LNCAP (cell line): ENCODE measurements around the gene CMPK2.

Experiments
- TF ChIP-seq, protein P1 (sequence below): fragments of 450-650 bp; IDR thresholded peaks from 2 replicates; pipeline ENCODE4 v1.5.1; 2017; ENCODE audit warnings: mild to moderate bottlenecking

CMPK2 gene

DNA sequence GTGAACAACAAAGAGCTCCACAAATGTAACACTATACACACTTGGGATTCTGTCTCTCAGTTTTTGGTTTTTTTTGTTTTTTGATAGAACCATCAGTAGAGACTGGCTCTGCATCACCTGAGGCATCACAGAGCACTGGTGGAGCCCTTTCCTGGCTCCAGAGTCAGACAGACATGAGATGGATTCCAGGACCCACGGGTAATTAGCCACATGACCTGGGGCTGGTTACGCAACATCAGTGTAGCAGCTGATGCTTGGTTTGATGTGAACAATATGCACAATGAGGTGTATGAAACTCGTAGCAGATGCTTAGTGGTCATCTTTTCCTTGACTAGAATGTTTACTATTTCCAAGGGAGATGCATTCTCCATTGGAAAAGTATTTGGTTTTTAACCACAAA, 40.7 kb downstream of the CMPK2 start:
- TF ChIP-seq, protein P1, sequence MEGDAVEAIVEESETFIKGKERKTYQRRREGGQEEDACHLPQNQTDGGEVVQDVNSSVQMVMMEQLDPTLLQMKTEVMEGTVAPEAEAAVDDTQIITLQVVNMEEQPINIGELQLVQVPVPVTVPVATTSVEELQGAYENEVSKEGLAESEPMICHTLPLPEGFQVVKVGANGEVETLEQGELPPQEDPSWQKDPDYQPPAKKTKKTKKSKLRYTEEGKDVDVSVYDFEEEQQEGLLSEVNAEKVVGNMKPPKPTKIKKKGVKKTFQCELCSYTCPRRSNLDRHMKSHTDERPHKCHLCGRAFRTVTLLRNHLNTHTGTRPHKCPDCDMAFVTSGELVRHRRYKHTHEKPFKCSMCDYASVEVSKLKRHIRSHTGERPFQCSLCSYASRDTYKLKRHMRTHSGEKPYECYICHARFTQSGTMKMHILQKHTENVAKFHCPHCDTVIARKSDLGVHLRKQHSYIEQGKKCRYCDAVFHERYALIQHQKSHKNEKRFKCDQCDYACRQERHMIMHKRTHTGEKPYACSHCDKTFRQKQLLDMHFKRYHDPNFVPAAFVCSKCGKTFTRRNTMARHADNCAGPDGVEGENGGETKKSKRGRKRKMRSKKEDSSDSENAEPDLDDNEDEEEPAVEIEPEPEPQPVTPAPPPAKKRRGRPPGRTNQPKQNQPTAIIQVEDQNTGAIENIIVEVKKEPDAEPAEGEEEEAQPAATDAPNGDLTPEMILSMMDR = no peak

- TF ChIP-seq, protein P1 = no peak
Observed at GRCh38 chr2:6823111-6823510, 42.6 kb downstream of the CMPK2 start.

DNA sequence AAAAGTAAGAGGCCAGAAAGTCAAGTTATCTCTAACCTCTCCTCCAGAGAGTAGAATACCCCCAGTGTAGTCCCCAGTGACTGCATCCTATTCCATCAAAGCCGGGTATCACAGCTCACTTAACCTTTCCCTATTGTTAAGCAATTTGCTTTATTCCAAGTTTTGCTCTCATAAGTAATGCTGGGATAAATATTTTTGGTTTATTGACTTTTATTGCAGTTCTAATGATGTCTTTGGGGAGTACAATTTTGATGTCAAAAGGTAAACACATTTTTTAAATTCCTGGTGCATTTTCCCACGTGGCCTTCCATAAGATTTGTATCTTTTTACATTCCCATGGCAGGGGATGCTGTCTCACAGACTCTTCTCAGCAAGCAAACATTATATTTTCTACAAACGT, 43.3 kb downstream of the CMPK2 start:
- TF ChIP-seq, protein P1 = no peak

- TF ChIP-seq, protein P1 = no peak
Observed at GRCh38 chr2:6820903-6821584, 44.7 kb downstream of the CMPK2 start.

GRCh38 chr2:6820236-6820635, 45.5 kb downstream of the CMPK2 start:
- TF ChIP-seq, protein P1 = no peak

DNA sequence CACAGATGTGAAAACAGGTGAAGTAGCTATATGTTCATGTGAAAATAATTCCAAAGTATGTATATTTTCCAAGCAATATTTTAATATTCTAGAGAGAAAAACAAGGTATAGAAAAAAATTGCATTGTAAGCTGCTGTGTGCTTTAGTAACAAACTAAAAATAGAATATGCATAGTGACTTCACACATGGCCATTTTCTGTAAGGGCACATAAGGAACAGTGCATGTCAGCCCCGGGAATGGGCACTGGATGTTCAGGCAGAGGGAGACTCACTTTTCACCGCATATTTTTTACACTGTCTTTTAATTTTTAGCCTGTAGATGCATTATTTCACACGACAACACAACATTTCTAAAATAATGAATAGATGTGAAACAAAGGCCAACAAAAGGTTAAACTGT, 46.0 kb downstream of the CMPK2 start:
- TF ChIP-seq, protein P1 = no peak

DNA sequence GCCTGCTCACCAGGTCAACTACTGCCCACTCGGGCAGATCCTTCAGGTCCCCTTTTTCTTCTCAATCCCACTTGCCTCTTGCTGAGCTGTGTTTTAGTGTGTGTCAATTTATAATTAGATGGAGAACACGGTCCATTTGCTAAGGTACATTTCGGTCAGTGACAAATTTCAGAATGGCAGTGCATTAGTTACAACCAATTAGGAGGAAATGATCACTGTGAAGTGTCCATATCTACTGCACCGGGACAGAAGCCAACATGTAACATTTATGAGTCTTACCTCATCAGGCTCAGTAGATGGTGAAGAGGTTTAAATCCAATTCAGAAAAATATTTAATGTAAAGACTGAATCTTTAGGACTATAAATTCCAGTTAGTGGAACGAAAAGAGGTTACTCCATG, 47.7 kb downstream of the CMPK2 start:
- TF ChIP-seq, protein P1 = no peak

GRCh38 chr2:6814869-6815268, 50.8 kb downstream of the CMPK2 start:
- TF ChIP-seq, protein P1 = no peak
